ENCODE data around the gene AKAP7. TPM values are rescaled to one million over a fixed set of nuclear protein-coding genes. Genes with fewer than 3 reads are reported as not detected.
A peak's percentile ranks its signal among the peaks of the same experiment; 100 is the strongest.

AKAP7 gene
- total RNA-seq, 2 experiments from 2014 or later = 6.2 to 6.5 TPM

GRCh38 chr6:131269565-131270391 lies 134.5 kb downstream of the AKAP7 start:
- Mint-ChIP-seq H3K9me3 (peaks cover 15% of the 10 kb centered on the region), H3K27ac (peak overlapping the region; percentile 58), H3K4me3 (no peak overlapping the region), H3K27me3 (no peaks in the 10 kb centered on the region), H3K36me3 (ENCODE audit: low read depth) (peaks cover 31% of the 10 kb centered on the region), H3K4me1 (ENCODE audit: low read depth) (peaks cover 26% of the 10 kb centered on the region)
- TF ChIP-seq, protein P1, sequence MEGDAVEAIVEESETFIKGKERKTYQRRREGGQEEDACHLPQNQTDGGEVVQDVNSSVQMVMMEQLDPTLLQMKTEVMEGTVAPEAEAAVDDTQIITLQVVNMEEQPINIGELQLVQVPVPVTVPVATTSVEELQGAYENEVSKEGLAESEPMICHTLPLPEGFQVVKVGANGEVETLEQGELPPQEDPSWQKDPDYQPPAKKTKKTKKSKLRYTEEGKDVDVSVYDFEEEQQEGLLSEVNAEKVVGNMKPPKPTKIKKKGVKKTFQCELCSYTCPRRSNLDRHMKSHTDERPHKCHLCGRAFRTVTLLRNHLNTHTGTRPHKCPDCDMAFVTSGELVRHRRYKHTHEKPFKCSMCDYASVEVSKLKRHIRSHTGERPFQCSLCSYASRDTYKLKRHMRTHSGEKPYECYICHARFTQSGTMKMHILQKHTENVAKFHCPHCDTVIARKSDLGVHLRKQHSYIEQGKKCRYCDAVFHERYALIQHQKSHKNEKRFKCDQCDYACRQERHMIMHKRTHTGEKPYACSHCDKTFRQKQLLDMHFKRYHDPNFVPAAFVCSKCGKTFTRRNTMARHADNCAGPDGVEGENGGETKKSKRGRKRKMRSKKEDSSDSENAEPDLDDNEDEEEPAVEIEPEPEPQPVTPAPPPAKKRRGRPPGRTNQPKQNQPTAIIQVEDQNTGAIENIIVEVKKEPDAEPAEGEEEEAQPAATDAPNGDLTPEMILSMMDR (IDR thresholded peaks at IDR 0.05) = no peak
- intact Hi-C loops (cut with micrococcal nuclease) = loop anchor here (10.0 kb wide), 1 partner anchor 65 kb away; no protein-coding TSS in a partner anchor
- ATAC-seq (peak; percentile 70), DNase-seq (peak; percentile 10)
- POLR2A ChIA-PET = no interaction called here
- CTCF ChIA-PET = no interaction called here

- peaks cover 26% of the 10 kb centered on the region for H3K4me1 Mint-ChIP-seq (ENCODE audit: low read depth)
- no peaks in the 10 kb centered on the region for H3K27me3 Mint-ChIP-seq
- ChIA-PET CTCF (interaction anchor here (0.8 kb wide), 1 partner anchor 11 kb away, joined by 7 read pairs; no protein-coding TSS in a partner anchor), POLR2A (no interaction called here)
- H3K4me3 Mint-ChIP-seq = no peak overlapping the region
- peaks cover 34% of the 10 kb centered on the region for H3K36me3 Mint-ChIP-seq (ENCODE audit: low read depth)
- no peak overlapping the region for H3K27ac Mint-ChIP-seq
- ATAC-seq (no peak), DNase-seq (no peak)
- peaks cover 19% of the 10 kb centered on the region for H3K9me3 Mint-ChIP-seq
- intact Hi-C loops (cut with micrococcal nuclease) = no loop called here
- TF ChIP-seq, protein P1 (IDR thresholded peaks at IDR 0.05) = no peak
These were observed 135.3 kb downstream of the AKAP7 start for GRCh38 chr6:131270534-131270933.

GRCh38 chr6:131275273-131275672 lies 140.0 kb downstream of the AKAP7 start:
- DNase-seq (no peak), ATAC-seq (no peak)
- Mint-ChIP-seq H3K4me3 (no peak overlapping the region), H3K27me3 (no peaks in the 10 kb centered on the region), H3K9me3 (peaks cover 24% of the 10 kb centered on the region), H3K4me1 (ENCODE audit: low read depth) (peaks cover 14% of the 10 kb centered on the region), H3K27ac (no peak overlapping the region), H3K36me3 (ENCODE audit: low read depth) (peaks cover 31% of the 10 kb centered on the region)
- POLR2A ChIA-PET = no interaction called here
- CTCF ChIA-PET = no interaction called here
- intact Hi-C loops (cut with micrococcal nuclease) = no loop called here
- TF ChIP-seq, protein P1 (IDR thresholded peaks at IDR 0.05) = no peak

DNA sequence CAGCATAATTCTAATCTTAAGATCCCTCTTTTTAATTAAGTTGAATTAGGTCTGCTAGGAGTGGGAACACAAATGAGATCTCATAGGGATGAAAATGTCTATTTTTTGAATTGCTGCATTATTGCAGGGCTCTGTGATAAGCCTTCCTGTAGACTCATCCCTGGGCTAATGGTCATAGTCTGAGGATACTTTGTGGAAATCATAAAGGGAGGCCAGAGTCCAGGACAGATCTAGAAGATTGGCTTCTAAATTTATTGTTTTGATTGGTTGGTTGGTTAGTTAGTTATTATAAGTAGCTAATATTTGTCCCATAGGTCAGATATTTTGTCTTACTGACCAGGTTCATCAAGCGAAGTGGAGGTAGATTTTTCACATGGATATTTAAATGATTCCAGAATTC lies 142.3 kb downstream of the AKAP7 start:
- Mint-ChIP-seq H3K9me3 (peaks cover 16% of the 10 kb centered on the region), H3K4me1 (ENCODE audit: low read depth) (peaks cover 28% of the 10 kb centered on the region), H3K27ac (no peak overlapping the region), H3K36me3 (ENCODE audit: low read depth) (peaks cover 21% of the 10 kb centered on the region), H3K27me3 (no peaks in the 10 kb centered on the region), H3K4me3 (no peak overlapping the region)
- intact Hi-C loops (cut with micrococcal nuclease) = no loop called here
- no peak for ATAC-seq
- ChIA-PET POLR2A (no interaction called here), CTCF (interaction anchor here (0.6 kb wide), 1 partner anchor 34 kb away, joined by 3 read pairs; no protein-coding TSS in a partner anchor)
- TF ChIP-seq, protein P1 (IDR thresholded peaks at IDR 0.05) = no peak
- no peak for DNase-seq

All from activated CD8-positive, alpha-beta T cell treated with anti-CD3 and anti-CD28 coated beads for 36 hours (primary cell).